ENCODE results near the gene MTCL1.

The MTCL1 gene

DNA sequence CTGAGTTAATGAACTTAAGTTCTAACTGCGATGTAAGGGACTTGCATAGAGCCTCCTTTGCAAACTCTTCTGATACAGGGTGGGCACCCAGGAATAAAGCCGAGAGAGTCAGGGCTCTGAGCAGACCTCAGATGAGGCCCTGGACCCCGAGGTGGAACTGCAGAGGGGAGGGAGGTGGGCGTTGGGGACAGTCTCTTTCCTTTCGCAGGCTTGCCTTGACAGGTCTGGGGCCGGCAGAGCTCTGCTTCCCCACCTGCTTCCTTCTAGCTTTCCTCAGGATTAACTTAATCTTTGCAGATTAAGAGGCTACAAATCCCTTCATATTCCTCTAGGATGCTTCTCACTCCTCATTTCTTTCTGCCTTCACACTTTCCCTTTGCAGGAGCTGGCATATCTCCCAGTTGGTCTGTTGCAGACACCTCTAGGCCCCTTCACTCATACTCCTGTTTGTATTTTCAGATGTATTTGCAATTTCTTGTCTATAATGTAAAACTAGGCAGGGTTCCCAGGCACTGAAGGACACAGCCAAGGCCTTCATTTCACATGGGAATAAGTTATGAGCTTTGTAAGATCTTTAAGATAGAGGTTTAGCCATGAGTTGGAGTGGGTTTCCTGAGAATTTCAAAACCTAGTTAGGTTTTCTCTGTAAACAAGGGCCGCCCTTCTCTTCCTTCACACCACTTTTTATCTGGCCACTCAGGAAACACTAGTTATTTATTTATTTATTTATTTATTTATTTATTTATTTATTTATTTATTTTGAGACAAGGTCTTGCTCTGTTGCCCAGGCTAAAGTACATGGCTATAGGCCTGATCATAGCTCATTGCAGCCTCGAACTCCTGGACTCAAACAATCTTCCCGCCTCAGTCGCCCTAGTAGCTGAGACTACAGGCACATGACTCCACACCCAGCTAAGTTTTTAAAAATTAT, 70.9 kb downstream of the MTCL1 start:
- no peak for DNase-seq

DNA sequence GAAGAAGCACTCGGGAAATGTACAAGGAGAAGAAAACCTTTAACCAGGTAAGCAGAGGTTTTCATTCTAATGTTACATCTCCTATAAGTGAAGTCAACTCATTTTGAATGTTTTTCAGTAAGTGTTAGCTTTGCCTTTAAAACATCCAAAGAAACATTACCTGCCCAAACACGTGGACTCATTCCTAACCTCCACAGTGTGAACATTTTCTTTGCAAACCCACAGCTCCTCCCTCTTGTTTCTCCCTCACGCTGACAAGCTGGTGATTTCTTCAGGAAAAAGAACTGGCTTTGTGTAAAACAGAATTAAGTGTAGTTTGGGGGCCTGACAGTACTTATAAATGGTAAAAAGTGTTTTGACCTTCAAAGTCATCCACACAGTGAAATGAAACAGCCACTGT, 72.5 kb downstream of the MTCL1 start:
- no peak for DNase-seq

- DNase-seq: no peak
These were observed 73.0 kb downstream of the MTCL1 start for GRCh38 chr18:8778386-8778785.

DNA sequence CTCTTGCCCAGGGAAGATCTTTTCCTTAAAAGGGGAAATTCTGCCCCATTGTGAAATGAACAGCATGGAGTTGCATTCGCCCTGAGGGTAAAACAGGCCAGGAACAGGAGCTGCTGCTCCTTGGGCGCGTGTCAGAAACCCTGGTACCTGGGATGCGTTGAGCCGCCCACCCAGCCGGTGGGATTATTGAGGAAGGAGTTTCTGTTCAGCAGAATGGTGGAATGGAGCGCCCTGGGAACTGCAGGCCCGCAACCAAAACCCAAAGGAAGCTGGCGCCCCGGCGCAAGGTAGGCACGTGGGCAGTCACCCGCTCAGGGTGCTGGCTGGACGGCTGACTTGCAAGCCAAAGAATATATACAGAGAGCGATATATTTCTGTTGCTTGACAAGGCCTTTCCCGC, 73.5 kb downstream of the MTCL1 start:
- DNase-seq: no peak

DNA sequence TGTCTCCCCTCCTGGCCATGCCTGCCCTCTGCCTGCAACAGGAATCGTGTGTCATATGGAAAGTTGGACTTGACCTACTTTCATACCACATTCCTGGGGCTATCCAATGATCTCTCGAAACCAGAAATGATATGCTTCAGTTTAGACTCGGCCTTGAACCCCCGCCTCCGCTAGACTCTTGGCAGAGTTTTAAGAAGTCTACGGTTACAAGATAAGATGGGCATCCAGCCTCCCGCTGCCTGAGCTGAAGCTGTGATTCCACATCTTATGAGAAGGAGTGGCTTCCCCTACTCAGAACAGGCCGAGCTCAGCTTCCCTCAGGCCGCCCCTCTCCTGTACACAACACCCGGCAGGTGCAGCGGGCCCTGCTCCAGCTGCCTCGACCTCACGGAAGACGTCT, 73.9 kb downstream of the MTCL1 start:
- DNase-seq: no peak

- no peak for DNase-seq
These were observed 74.9 kb downstream of the MTCL1 start for GRCh38 chr18:8780227-8780626.

GRCh38 chr18:8781671-8782070, 76.3 kb downstream of the MTCL1 start:
- no peak for DNase-seq

DNA sequence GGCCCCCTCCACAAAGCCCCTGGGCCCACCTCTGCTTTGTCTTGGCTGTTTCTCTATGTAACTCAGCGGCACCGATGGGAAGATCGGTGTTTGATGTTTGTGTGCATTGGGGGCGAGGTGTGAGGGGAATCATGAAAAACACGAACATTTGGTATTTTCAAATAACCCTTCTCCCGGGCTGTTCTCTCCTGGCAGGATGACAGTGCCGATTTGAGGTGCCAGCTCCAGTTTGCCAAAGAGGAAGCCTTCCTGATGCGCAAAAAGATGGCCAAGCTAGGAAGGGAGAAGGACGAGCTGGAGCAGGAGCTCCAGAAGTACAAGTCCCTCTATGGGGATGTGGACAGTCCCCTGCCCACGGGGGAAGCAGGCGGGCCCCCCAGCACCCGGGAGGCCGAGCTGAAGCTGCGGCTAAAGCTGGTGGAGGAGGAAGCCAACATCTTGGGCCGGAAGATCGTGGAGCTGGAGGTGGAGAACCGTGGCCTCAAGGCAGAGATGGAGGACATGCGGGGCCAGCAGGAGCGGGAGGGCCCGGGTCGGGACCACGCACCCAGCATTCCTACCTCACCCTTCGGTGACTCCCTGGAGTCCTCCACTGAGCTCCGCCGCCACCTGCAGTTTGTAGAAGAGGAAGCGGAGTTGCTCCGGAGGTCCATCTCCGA, 78.1 kb downstream of the MTCL1 start:
- no peak for DNase-seq

DNA sequence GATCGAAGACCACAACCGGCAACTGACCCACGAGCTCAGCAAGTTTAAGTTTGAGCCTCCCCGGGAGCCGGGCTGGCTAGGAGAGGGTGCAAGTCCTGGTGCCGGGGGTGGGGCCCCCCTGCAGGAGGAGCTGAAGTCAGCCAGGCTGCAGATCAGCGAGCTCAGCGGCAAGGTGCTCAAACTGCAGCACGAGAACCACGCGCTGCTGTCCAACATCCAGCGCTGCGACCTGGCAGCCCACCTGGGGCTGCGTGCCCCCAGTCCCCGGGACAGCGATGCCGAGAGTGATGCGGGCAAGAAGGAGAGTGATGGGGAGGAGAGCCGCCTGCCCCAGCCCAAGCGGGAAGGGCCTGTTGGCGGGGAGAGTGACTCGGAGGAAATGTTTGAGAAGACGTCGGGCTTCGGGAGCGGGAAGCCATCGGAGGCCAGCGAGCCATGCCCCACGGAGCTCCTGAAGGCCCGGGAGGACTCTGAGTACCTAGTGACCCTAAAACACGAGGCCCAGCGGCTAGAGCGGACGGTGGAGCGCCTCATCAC, 78.7 kb downstream of the MTCL1 start:
- no peak for DNase-seq

- no peak for DNase-seq
These were observed 79.9 kb downstream of the MTCL1 start for GRCh38 chr18:8785261-8785660.

DNA sequence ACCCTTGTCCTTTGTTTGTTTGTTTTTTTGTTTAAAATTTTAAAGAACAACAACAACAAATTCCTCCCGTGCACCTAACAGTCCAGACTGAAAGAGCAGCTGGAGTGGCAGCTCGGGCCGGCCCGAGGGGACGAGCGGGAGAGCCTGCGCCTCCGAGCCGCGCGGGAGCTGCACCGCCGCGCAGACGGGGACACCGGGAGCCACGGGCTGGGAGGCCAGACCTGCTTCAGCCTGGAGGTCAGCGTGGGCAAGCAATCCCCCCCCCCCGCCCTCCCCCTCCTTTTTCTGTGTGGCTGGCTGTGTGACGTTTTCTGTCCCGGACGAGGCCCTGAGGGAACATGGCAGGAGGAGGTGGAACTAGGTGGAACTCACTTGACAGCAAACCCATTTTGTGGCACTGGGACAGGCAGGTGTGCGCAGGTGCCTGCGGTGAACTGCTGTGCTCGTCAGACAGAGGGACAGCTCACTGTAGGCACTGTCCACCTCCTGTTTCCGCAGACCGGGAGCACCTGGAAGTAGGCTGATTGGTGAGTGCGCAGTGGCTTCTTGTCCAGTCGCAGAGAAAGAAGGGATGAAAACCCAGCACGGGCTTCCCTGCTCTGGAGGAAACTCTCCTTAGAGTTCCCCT, 80.6 kb downstream of the MTCL1 start:
- DNase-seq: no peak

GRCh38 chr18:8786483-8787370, 81.4 kb downstream of the MTCL1 start:
- DNase-seq: no peak

- DNase-seq: no peak
These were observed 82.0 kb downstream of the MTCL1 start for GRCh38 chr18:8787371-8787670.

GRCh38 chr18:8787794-8788193, 82.4 kb downstream of the MTCL1 start:
- DNase-seq: no peak

- DNase-seq: no peak
These were observed 83.4 kb downstream of the MTCL1 start for GRCh38 chr18:8788503-8789429.

- no peak for DNase-seq
These were observed 85.9 kb downstream of the MTCL1 start for GRCh38 chr18:8791171-8791651.

- DNase-seq: no peak
These were observed 87.4 kb downstream of the MTCL1 start for GRCh38 chr18:8792688-8793316.

- DNase-seq: no peak
These were observed 88.2 kb downstream of the MTCL1 start for GRCh38 chr18:8793445-8794155.

GRCh38 chr18:8794156-8794933, 89.0 kb downstream of the MTCL1 start:
- no peak for DNase-seq

GRCh38 chr18:8794934-8795280, 89.6 kb downstream of the MTCL1 start:
- no peak for DNase-seq

Data from CD4-positive, alpha-beta T cell treated with Interleukin-6 for 4 hours (primary cell).